Measurements from ENCODE around the gene ZBTB12.
"Not testable (repeated sequence)": the region's sequence is repeated elsewhere in the genome, so short reads cannot be mapped to it uniquely, and the experiment has no call there.

Gene ZBTB12

DNA sequence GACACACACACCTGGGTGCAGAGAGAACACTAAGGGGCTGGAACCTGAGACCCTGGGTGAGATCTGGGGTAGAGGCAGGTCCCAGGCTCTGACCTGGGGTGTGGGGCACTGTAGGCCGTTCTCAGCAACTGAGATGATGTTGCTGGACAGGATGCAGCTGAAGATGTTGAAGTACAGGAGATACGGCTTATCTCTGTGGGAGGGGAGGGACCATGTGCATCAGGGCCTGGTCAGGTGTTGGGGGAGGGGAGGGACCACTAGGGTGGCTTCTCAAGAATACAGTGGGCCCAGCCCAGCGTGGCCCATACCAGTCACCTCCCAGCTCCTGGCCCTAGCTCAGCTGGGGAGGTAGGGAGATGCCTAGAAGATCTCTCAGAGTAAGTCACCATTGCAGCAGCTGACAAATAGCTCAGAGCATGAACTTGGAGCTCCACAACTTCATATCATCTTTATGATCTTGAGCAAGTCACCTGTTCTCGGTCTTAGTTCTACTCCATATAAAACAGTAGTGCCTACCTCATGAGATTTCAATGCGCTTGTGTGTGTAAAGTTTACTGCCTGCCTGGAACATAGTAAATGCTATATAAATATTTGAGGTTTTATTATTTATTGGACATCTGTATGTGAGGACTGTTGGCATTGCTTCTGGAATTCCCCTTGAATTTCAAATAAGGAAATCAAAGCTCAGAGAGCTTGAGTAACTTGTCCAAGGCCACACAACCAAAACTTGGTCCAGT lies 26.9 kb downstream of the ZBTB12 start:
- DNase-seq (ENCODE audit: low spot score) = no peak

DNA sequence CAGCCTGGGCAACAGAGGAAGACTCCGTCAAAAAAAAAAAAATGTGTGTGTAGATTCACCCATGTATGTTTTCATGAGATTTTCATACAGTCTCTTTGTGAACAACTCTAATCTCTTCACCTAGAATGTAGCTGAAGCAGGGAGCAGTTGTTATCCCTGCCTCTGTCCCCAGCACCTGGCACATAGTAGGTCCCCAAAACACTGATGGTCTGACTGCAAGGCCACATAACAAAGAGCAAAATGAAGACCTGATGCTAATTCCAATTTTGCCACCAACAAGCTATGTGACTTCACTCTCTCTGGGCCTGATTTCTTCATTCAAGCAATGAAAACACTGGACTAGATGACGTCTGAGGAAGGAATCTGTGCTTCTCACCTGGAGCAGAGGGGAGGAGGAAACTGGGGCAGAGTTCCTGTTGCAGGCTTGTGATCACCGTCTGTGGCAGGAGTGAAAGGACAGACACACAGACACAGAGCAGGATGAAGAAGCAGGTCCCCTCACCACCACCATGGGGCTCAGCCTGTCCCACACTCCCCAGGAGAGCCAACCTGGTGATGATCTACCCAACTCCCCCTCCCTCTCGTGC lies 27.7 kb downstream of the ZBTB12 start:
- DNase-seq (ENCODE audit: low spot score) = no peak

DNA sequence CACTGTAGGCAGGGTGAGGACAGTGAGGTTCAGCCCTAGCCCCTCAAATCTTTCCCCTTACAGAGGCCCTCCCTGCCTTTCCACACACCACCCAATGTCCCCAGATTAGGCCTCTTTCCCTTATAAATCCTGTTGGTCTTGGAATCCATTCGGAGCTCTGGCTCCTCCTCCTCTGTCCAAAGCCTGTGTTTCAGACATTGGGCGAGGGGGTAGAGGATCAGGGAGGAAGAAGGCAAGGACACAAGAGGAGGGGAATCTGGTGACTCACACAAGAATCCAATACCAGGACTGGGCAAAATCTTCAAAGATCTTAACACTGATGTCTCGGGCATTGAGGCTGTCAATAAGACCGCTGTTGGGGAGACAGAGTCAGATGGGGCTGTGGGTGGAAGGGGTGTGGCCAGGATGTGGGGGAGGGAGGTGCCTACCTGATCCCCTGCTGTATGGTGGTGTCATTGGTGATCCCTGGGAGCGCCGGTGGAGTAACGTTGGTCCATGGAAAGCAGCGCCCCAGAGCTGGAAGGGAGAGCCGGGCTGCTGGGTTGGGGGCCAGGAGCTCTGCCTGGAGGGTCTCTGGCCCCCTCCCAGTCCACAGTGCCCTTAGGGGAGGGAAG lies 30.7 kb downstream of the ZBTB12 start:
- DNase-seq (ENCODE audit: low spot score) = no peak

DNA sequence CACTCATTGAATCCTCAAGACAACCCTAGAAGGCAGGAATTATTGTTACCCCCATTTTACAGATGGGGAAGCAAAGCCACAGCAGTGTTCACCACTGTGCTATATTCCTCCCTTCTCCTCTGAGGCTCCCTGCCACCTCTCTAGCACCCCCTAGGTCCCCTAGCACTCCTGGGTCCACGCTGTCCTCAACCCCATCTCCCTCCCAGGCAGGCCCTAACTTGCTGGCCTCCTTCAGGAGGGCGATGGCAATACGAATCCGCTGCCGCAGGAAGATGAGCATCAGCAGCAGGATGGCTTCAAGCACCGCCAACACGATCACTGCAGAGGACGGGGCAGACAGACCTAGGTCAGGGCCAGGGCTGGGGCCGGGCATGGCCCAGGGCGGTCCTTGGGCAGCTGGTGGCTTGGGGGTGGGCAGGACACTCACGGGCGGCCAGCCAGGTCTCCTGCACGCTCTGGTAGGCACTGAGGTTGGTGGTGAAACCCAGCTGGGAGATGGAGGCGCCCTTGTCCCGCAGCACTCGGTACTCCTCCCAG lies 31.4 kb downstream of the ZBTB12 start:
- DNase-seq (ENCODE audit: low spot score) = no peak

DNA sequence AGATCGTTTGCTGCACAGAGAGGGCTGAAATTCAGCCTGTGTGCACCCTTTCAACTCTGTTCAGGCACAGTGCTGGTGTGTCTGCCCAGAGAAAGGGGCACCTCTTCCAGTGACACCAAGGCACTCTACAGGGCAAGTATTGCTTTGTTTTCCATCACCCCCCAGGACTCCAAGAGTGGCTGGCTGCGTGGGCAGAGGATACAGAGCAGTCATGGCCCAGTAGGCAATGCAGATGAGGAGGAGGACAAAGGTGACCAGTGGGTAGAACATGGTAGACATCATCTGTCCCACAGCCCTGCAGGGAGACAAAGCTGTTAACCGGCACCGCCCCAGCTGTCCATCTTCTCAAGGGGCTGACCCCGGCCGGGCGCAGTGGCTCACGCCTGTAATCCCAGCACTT lies 32.5 kb downstream of the ZBTB12 start:
- DNase-seq (ENCODE audit: low spot score) = peak; percentile 38

DNA sequence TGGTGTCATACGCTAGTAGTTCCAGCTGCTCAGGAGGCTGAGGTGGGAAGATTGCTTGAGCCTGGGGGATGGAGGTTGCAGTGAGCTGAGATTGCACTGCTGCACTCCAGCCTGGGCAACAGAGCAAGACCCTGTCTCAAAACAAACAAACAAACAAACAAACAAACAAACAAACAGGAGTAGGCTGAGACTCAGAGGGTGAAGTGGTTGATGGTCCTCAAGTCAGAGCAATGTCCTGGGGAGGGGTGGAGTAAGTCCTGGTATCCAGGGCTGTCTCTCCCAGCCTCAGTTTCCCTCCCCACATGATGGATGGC lies 33.3 kb downstream of the ZBTB12 start:
- not testable (repeated sequence) for DNase-seq (ENCODE audit: low spot score)

DNA sequence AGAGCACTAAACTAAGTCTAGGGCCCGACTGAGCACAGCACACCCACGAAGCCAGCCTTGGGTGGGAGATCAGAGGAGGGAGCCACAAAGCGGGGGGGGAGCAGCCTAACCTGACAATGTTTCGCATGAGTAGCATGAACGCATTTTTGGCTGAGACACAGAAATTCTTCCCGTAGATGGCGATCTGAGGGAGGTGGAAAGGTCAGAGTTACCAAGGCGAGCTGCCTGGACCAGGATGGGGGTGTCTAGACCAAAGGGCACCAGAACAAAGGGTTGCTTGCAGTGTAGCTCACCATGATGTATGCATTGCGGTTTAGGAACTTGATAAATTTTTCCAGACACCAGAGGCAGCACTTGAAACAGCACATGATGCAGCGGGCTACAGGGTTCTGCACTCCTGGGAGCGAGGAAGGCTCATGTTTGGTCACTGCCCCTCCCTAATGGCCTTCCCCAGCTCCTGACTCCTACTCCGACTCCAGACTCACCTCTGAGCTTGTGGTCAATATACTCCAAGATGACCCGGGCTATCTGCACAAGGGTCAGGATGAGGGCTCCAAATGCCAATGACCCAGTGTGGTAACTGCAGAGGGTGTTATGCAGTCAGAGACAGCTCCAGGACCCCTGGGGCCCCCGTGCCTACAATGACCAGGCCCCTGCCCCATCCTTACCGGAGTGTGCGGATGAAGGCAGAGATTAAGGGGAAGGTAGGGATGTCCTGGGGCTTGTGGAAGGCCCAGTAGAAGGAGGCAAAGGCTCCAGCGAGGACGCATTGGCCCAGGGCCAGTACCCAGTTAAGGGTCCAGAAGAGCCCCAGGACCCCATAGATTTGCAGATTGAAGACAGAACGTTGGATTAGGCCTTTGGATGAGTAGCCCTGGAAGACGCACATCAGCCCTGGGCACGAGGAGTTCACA lies 36.4 kb downstream of the ZBTB12 start:
- DNase-seq (ENCODE audit: low spot score) = no peak

DNA sequence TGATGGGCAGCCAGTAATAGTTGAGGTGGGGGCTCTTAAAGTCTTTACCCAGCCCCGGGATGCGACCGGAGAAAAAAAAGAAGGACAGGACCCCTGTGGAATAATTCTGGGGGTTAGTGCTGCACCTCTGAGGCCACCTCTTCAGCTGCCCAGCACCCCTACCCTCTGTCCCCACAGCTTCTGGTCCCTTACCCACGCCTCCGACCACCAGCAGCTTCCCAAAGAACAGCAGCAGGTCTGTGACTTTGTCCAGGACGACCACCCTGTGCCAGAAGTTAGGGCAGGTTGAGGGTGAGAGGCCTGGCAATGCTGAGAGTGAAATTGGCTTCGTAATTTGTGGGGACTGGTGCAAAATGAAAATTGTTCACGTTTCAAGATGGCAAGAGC lies 37.1 kb downstream of the ZBTB12 start:
- DNase-seq (ENCODE audit: low spot score) = no peak

DNA sequence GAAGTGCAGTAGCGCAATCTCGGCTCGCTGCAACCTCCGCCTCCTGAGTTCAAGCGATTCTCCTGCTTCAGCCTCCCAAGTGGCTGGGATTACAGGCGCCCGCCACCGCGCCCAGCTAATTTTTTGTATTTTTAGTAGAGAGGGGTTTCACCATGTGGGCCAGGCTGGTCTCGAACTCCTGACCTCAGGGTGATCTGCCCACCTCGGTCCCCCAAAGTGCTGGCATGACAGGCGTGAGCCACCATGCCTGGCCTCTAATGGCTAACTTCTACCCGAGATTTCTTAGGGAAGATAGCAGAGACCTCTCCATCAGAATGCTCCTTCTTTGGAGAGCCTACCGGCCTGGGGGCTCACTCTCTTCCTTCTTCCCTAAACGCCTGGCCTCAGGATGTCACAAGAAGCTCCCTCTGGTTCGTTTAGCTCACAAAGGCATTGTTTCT lies 37.7 kb downstream of the ZBTB12 start:
- DNase-seq (ENCODE audit: low spot score) = not testable (repeated sequence)

DNA sequence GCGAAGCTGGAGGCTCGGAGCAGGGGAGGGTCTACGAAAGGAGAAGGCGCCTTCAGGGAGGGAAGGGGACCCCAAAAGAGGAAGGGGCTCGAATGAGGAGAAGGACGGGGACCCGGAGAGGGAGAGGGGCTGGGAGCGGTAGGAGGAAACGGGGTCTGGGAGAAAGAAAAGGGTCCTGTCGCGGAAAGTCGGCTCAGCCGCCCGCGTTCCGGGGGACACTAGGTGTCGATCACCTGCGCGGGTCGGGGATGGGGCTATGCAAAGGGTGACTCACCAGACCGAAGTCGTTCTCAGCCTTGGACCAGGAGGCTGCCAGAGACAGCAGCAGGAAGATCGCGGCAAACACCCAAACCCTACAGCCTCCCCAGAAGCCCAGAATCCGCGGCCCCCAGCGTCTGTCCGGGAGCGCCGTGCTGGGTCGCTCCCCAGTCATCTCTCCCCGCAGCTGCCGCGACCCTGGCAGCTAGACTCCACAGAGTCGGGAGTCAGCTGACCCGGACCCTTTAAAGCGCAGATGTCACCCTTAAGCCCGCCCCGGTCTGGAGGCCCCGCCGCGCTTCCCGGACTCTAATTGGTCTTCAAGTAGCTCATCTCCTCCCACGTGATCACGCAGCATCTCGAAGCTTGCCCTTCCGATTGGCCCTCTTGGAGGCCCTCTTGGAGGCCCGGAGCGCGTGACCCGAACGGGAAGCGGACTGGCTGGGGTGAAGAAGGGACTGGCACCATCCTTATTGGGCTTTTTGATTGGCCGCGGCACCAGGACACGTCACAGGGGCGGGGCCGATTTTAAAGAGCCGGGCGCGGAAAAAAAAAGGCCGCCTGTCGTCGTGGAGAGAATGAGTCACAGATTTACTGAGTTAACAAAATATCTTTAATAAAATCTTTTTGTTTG lies 39.3 kb downstream of the ZBTB12 start, which contains the start of gene NEU1:
Gene NEU1 (minus strand): TSS at position 478 of the 892 bp plus-strand sequence. CDS start 45 bp downstream, at position 433.
- peak; percentile 99 for DNase-seq (ENCODE audit: low spot score)

DNA sequence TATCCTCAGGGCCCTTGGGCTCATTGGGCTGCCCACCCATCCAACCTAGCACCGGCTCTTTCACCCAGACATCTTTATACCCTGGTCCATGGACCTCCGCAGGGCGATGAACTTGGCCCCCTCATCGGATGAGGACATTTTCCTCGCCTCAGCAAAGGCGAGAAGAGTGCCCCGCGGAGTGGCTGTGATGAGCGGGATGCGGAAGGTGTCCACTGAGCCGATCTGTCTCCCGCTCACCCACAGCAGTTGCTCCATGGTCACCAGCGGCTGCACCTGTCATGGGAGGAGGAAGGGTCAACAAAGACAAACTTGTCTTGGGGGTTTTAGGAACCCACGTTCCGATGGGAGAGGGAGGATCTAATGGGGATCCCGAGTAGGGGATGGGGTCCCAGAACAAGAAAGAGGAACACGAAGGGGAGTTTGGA lies 40.0 kb downstream of the ZBTB12 start:
- no peak for DNase-seq (ENCODE audit: low spot score)

DNA sequence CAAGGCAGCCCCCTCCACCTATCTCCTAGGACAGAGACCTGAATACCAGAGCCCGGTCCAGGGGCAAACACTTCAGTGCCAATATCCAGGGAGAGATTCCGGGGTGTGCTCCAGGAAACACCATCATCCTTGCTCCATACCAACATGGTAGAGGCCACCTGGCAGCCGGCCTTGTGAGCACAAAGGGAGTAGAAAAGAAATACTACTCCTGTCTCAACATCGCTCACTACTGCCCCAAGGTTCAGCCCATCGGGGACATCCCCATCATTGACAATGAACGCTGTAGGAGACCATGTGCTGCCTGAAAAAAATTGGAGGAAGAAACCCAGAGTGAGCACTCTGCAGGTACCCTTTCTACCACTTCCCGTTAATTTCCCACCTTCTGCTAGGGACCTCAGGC lies 40.7 kb downstream of the ZBTB12 start:
- no peak for DNase-seq (ENCODE audit: low spot score)

DNA sequence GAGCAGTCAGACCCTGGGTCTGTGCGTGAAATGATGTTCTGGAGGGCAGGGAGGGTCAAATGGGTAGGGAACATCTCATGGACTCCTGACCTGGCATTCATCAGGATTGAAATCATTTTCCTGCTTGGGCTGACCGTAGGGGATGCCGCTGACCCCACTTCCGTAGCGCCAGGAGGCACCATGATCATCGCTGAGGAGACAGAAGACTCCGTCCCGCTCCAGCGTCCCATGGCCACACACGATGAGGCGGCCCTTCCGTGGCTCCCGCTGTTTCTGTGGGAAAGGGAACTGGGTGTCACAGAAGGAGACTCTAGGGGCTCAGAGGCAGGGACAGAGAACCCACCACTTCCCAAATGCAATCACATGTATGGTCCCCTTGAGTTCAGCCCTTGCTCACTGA lies 41.5 kb downstream of the ZBTB12 start:
- no peak for DNase-seq (ENCODE audit: low spot score)

DNA sequence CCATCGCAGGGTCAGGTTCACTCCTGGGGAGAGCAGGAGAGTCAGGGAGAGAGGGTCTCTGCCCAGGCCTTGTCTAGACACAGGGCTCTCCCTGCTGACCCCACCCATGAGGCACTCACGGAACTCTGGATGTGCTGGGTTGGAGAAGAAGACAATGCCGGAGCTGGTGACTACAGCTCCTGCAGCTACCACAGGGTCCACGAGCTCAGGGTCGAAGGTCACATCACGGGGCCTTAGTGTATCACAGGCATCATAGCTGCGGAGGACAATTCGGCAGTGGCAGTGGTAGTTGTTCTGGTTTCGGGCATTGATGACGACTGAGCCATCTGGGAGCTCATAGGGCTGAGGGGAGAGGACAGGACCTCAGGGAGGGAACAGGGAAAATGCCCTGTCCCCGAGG lies 42.0 kb downstream of the ZBTB12 start:
- DNase-seq (ENCODE audit: low spot score) = no peak

DNA sequence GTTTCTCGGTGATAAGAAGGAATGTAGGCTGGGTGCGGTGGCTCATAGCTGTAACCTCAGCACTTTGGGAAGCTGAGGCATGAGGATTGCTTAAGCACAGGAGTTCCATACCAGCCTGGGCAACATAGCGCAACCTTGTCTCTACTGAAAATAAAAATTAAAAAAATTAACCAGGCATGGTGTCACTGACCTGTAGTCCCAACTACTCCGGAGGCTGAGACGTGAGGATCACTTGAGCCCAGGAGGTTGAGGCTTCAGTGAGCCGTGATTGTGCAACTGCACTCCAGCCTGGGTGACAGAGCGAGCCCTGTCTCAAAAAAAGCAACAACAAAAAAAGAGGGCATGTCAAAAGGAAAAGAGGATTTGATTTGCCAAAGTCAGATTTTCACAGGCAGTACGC lies 43.2 kb downstream of the ZBTB12 start:
- DNase-seq (ENCODE audit: low spot score) = no peak

DNA sequence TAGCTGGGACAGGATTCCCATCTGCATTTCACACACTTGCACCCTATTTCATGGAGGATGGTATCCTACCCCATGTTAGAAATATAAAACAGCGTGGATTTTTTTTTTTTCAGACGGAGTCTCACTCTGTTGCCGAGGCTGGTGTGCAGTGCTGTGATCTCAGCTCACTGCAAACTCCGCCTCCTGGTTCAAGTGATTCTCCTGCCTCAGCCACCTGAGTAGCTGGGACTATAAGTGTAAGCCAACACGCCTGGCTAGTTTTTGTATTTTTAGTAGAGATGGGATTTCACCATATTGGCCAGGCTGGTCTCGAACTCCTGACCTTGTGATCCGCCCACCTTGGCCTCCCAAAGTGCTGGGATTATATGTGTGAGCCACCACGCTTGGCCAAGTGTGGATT lies 44.1 kb downstream of the ZBTB12 start:
- not testable (repeated sequence) for DNase-seq (ENCODE audit: low spot score)

DNA sequence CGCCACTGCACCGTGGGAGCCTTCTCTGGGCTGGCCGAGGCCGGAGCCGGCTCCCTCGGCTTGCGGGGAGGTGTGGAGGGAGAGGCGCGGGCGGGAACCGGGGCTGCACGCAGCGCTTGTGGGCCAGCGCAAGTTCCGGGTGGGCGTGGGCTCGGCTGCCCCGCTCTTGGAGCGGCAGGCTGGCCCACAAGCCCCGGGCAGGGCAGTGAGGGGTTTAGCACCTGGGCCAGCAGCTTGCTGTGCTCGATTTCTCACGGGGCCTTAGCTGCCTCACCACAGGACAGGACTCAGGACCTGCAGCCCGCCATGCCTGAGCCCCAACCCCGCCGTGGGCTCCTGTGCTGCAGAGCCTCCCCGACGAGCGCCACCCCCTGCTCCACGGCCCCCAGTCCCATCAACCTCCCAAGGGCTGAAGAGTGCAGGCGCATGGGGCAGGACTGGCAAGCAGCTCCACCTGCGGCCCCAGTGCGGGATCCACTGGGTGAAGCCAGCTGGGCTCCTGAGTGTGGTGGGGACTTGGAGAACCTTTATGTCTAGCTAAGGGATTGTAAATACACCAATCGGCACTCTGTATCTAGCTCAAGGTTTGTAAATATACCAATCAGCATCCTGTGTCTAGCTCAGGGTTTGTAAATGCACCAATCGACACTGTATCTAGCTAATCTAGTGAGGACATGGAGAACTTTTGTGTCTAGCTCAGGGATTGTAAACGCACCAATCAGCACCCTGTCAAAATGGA lies 49.7 kb downstream of the ZBTB12 start:
- not testable (repeated sequence) for DNase-seq (ENCODE audit: low spot score)

DNA sequence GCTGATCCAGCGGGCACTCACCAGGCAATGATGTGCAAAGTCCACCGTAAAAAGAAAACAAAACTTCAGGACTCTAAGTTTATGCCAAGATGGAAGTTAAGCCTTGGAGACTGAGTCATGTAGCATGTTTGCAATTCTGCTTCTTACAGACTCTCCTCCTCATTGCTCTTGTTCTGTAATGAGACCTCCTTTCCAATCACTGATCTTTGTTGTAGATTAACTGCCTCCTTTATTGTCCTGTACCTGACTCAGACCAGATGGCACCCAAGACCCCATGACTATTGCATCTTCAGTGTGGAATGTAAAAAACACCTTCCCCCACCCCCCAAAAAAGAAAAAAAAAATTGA lies 50.4 kb downstream of the ZBTB12 start:
- no peak for DNase-seq (ENCODE audit: low spot score)

DNA sequence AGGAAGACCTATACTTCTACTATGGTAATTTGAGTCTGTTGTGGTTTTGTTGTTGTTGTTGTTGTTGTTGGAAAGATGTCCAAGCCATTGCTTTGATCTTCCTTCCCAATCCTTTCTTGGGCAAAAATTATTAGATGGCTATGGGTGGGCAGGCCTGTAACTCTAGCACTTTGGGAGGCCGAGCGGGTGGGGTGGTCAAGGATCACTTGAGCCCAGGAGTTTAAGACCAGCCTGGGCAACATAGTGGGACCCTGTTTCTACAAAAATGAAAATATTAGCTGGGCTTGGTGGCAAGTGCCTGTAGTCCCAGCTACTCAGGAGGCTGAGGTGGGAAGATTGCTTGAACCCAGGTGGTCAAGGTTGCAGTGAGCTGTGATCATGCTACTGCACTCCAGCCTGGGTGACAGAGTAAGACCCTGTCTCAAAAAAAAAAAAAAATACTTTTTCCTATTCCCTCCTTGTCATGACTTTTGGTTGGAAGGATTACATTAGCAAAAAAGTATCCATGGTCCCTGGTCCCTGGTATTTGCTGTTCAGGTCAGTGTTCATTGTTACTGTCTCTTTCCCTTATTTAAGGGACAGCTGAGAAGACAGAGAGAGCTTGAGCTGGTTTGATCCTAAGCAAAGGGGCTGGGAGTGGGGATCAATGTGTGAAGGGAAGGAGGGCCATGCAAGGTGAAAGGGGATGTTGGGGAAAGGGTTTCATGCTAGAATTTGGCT lies 51.0 kb downstream of the ZBTB12 start:
- no peak for DNase-seq (ENCODE audit: low spot score)

Data from ecto neural progenitor cell (in vitro differentiated cells).